K562 (cell line): ENCODE measurements around the gene CHMP4B. TPM values are rescaled to one million over a fixed set of nuclear protein-coding genes. Genes with fewer than 3 reads are reported as not detected.
A peak's percentile ranks its signal among the peaks of the same experiment; 100 is the strongest.

Source experiments
- ATAC-seq: fragments of 200-7000 bp; cut with Tn5 transposase; 3 replicates; pipeline ENCODE4 v1.9.1; 2020; ENCODE audit warnings: moderate library complexity
- BruUV-seq: library from RNA; stranded (reverse); fragments of 400-500 nt; replicated peaks from 2 replicates; lab custom pipeline; 2021; lab: Mats Ljungman, UMichigan
- CTCF ChIA-PET: fragments of 300-600 bp; formaldehyde crosslinking; extraction: SDS; loops from one replicate; lab custom pipeline; 2021; ENCODE audit warnings: low intra/inter-chr PET ratio; lab: Yijun Ruan, JAX
- POLR2A ChIA-PET: fragments of 300-600, 350-650 bp; sonication (Branson Sonifier 250); formaldehyde crosslinking; extraction: SDS; loops from one replicate; lab custom pipeline; 2021; ENCODE audit warnings: antibody characterized with exemption, inconsistent platforms; lab: Yijun Ruan, JAX
- DNase-seq, 4 experiments: peaks; one replicate each; pipeline versions ENCODE4 v3.0.0 to v3.0.0-alpha.2; 2011 to 2018; ENCODE audit warnings: low spot score in 3 of 4, mixed read lengths in 3 of 4; ENCODE audit errors: extremely low read depth in 1 of 4
- FAIRE-seq: peaks from 2 replicates; lab custom pipeline; 2011; peaks lifted over from hg19 to GRCh38; lab: Jason Lieb, UNC
- H2AFZ ChIP-seq: 2 replicates; pipeline ENCODE4 v1.6.0; 2011; ENCODE audit warnings: low read depth, low read length, control low read depth, inconsistent platforms
- H3K27ac ChIP-seq: fragments of 200-600 bp; 3 replicates; pipeline ENCODE4 v1.8.0; 2011; ENCODE audit warnings: low read depth, mild to moderate bottlenecking, control low read depth, inconsistent platforms, low read length, moderate library complexity, mixed read lengths; ENCODE audit errors: extremely low read depth
- H3K27me3 ChIP-seq, 2 experiments: fragments of 300-600 bp in 1 of 2; 2 replicates in 1 of 2; 3 replicates in 1 of 2; pipeline versions ENCODE4 v1.6.0 to v1.8.0; 2011; ENCODE audit warnings: inconsistent platforms in 2 of 2, low read length in 2 of 2, mild to moderate bottlenecking in 1 of 2, mixed read lengths in 1 of 2, moderate library complexity in 1 of 2; ENCODE audit not compliant: control insufficient read depth in 2 of 2, insufficient read depth in 2 of 2
- H3K36me3 ChIP-seq: fragments of 300-600 bp; 3 replicates; pipeline ENCODE4 v1.8.0; 2011; ENCODE audit warnings: mild to moderate bottlenecking, low read length, inconsistent platforms; ENCODE audit not compliant: control insufficient read depth, insufficient read depth
- H3K4me1 ChIP-seq, 2 experiments: fragments of 200-600 bp in 1 of 2; replicated peaks in 1 of 2; 2 replicates in 1 of 2; 3 replicates in 1 of 2; pipeline versions ENCODE4 v1.5.1 to v1.8.0; 2011; ENCODE audit warnings: inconsistent platforms in 2 of 2, low read length in 2 of 2, mild to moderate bottlenecking in 1 of 2, mixed read lengths in 1 of 2, moderate library complexity in 1 of 2; ENCODE audit not compliant: control insufficient read depth in 2 of 2, insufficient read depth in 2 of 2
- H3K4me2 ChIP-seq: 2 replicates; pipeline ENCODE4 v1.6.1; 2011; ENCODE audit warnings: low read length, control low read depth, inconsistent platforms, mixed read lengths; ENCODE audit not compliant: insufficient read depth
- H3K4me3 ChIP-seq: fragments of 200-600 bp; sonication (generic), shearing (Covaris generic); 2 replicates; pipeline ENCODE4 v1.5.1; 2016; ENCODE audit warnings: control low read depth, inconsistent platforms
- H3K79me2 ChIP-seq: fragments of 200-600 bp; 3 replicates; pipeline ENCODE4 v1.8.0; 2011; ENCODE audit warnings: low read length, inconsistent platforms; ENCODE audit not compliant: control insufficient read depth, insufficient read depth
- H3K9ac ChIP-seq, 2 experiments: 2 replicates each; pipeline versions ENCODE4 v1.6.0 to v1.6.1; 2011; ENCODE audit warnings: low read depth in 2 of 2, low read length in 2 of 2, control low read depth in 1 of 2, inconsistent platforms in 1 of 2, mild to moderate bottlenecking in 1 of 2, mixed read lengths in 1 of 2; ENCODE audit not compliant: insufficient read depth in 1 of 2
- H3K9me1 ChIP-seq: one replicate; pipeline ENCODE4 v1.6.0; 2011; ENCODE audit warnings: inconsistent platforms, mild to moderate bottlenecking, low read length, moderate library complexity; ENCODE audit not compliant: control insufficient read depth, insufficient read depth
- H3K9me3 ChIP-seq: replicated peaks from 2 replicates; pipeline ENCODE4 v1.5.1; 2011; ENCODE audit warnings: low read depth, low read length, inconsistent platforms; ENCODE audit not compliant: control insufficient read depth, insufficient read depth
- H4K20me1 ChIP-seq: replicated peaks from 2 replicates; pipeline ENCODE4 v1.6.1; 2011; ENCODE audit warnings: low read length, inconsistent platforms, mixed read lengths; ENCODE audit not compliant: control insufficient read depth, insufficient read depth
- CBFA2T2 ChIP-seq: fragments of 450-650 bp; conservative IDR thresholded peaks from 2 replicates; pipeline ENCODE4 v1.6.1; 2017; ENCODE audit warnings: mild to moderate bottlenecking
- FOXP4 ChIP-seq: sonication (generic); formaldehyde crosslinking; IDR thresholded peaks from 2 replicates; pipeline ENCODE4 v1.8.0; 2022; ENCODE audit warnings: mild to moderate bottlenecking, missing genetic modification reagents, borderline replicate concordance
- HNRNPUL1 ChIP-seq: fragments of 200-400 bp; formaldehyde crosslinking; IDR thresholded peaks from 2 replicates; pipeline ENCODE4 v1.6.1; 2017; ENCODE audit warnings: low read length
- MAZ ChIP-seq, 2 experiments: fragments of 450-650 bp in 1 of 2; sonication (generic) in 1 of 2; formaldehyde crosslinking; IDR thresholded peaks in 1 of 2; conservative IDR thresholded peaks in 1 of 2; 2 replicates each; pipeline versions ENCODE4 v1.4.0 to v1.5.0; 2020; ENCODE audit warnings: mild to moderate bottlenecking in 1 of 2, missing genetic modification reagents in 1 of 2
- MYC ChIP-seq, 2 experiments: fragments of 250-450 bp in 1 of 2; sonication (Bioruptor Pico) in 1 of 2; IDR thresholded peaks; 2 replicates each; pipeline versions ENCODE4 v1.5.1 to v1.6.1; 2012 to 2021; ENCODE audit warnings: low read depth in 2 of 2, borderline replicate concordance in 1 of 2, improper control_type of control experiment in 1 of 2, low read length in 1 of 2, mild to moderate bottlenecking in 1 of 2, moderate library complexity in 1 of 2
- NR2C1 ChIP-seq, 2 experiments: fragments of 450-650 bp; IDR thresholded peaks; 2 replicates each; pipeline ENCODE4 v1.6.1; 2017; ENCODE audit warnings: mild to moderate bottlenecking in 2 of 2, antibody characterized with exemption in 1 of 2, inconsistent platforms in 1 of 2, missing compliant biosample characterization in 1 of 2, missing genetic modification characterization in 1 of 2
- PKNOX1 ChIP-seq: fragments of 450-650 bp; IDR thresholded peaks from 2 replicates; pipeline ENCODE4 v1.6.1; 2016
- RBBP5 ChIP-seq: fragments of 200-600 bp; sonication (generic); IDR thresholded peaks from 2 replicates; pipeline ENCODE4 v1.6.1; 2012; ENCODE audit warnings: borderline replicate concordance, mild to moderate bottlenecking, low read length, control low read depth, inconsistent platforms; ENCODE audit not compliant: insufficient read depth, poor library complexity, severe bottlenecking
- SMARCC2 ChIP-seq: fragments of 450-650 bp; IDR thresholded peaks from 2 replicates; pipeline ENCODE4 v1.6.1; 2017; ENCODE audit warnings: antibody characterized with exemption, moderate library complexity, mild to moderate bottlenecking, low read depth
- TEAD4 ChIP-seq, 2 experiments: sonication (generic) in 1 of 2; formaldehyde crosslinking in 1 of 2; IDR thresholded peaks; 2 replicates each; pipeline versions ENCODE4 v1.6.1 to v1.8.0; 2012 to 2022; ENCODE audit warnings: borderline replicate concordance in 1 of 2, inconsistent platforms in 1 of 2, low read length in 1 of 2, mild to moderate bottlenecking in 1 of 2, missing genetic modification reagents in 1 of 2
- ZNF175 ChIP-seq: fragments of 200-800 bp; sonication (Bioruptor generic); IDR thresholded peaks from 2 replicates; pipeline ENCODE4 v1.6.1; 2016; ENCODE audit warnings: low read depth, mild to moderate bottlenecking, missing genetic modification characterization, missing compliant biosample characterization
- ZSCAN32 ChIP-seq: fragments of 450-650 bp; formaldehyde crosslinking; IDR thresholded peaks from 2 replicates; pipeline ENCODE4 v1.4.0; 2020; ENCODE audit warnings: mild to moderate bottlenecking, moderate library complexity
- WGBS: fragments of 100-300 bp; shearing (Covaris generic); methylation state at CpG from one replicate; pipeline ENCODE4 v1.1.6; 2016; ENCODE audit warnings: low coverage, mixed read lengths; ENCODE audit not compliant: insufficient coverage; ENCODE audit errors: missing lambda C conversion rate; 5-methylcytosine and 5-hydroxymethylcytosine counted together
- in situ Hi-C: fragments of 300-500 bp; cut with MboI; formaldehyde crosslinking; loops from 4 replicates; pipeline ENCODE4 v1.15.0; 2018; ENCODE audit warnings: inconsistent platforms, mixed read lengths
- intact Hi-C: fragments of 100-400 bp; cut with micrococcal nuclease; formaldehyde crosslinking; loops from 2 replicates; pipeline ENCODE4 v1.14.2; 2022
- polyA plus RNA-seq, 8 experiments: library from polyadenylated mRNA; depleted of rRNA in 4 of 8; stranded (reverse) in 5 of 8; unstranded in 3 of 8; fragments of >200 nt; fragmentation: Nextera tagmentation in 2 of 8; fragmentation: Illumina TruSeq in 1 of 8; extraction: Ambion mirVana in 2 of 8; extraction: Trizol in 1 of 8; gene quantifications; 2 replicates each; pipeline versions ENCODE4 v1.2.1 to v1.2.3, GENCODE V29; 2011 to 2014; ENCODE audit warnings: inconsistent platforms in 1 of 8, missing spikeins in 1 of 8
- total RNA-seq, 7 experiments: library from RNA; depleted of rRNA in 6 of 7; stranded (reverse); fragments of >200 nt in 6 of 7; fragmentation: Illumina TruSeq in 2 of 7; extraction: Trizol in 2 of 7; gene quantifications; 2 replicates each; pipeline versions ENCODE4 v1.2.1 to v1.2.3, GENCODE V29; 2011 to 2021; ENCODE audit warnings: low replicate concordance in 1 of 7
- TF ChIP-seq, protein P1 (sequence below): sonication (generic); formaldehyde crosslinking; IDR thresholded peaks from 2 replicates; pipeline ENCODE4 v1.8.1; 2023; ENCODE audit warnings: mild to moderate bottlenecking, missing genetic modification reagents

Gene CHMP4B
- total and polyA plus RNA-seq, 9 of the 15 experiments (the other 6 are each of a cell fraction or from before 2014, with no cell fraction given): 1.8 to 64.7 (median 31.8) TPM

- no peak overlapping the region for H3K4me2 ChIP-seq
- WGBS: 62% methylated on average over 3 of the region's 4 CpGs
- no peaks in the 10 kb centered on the region for H3K9me1 ChIP-seq
- intact Hi-C loops (no loop called here), in situ Hi-C loops (no loop called here)
- H3K4me1 ChIP-seq: peaks cover 0 to 3% of the 10 kb centered on the region in 2 experiments; a peak in 3 of 5 replicates
- no peaks in the 10 kb centered on the region for H3K27me3 ChIP-seq
- H2AFZ ChIP-seq: no peak overlapping the region
- peak in 1 of 4 experiments; percentile 43 for DNase-seq
- H3K9me3 ChIP-seq: no peaks in the 10 kb centered on the region
- FAIRE-seq: no peak
- peak; percentile 56 for ATAC-seq
- CTCF ChIA-PET: no interaction called here
- H3K79me2 ChIP-seq: peaks cover 71% of the 10 kb centered on the region; the same call in 2 of the 3 replicates
- no TSS peak for BruUV-seq
- H3K9ac ChIP-seq: no peak overlapping the region
- H3K4me3 ChIP-seq: no peak overlapping the region
- POLR2A ChIA-PET: no interaction called here
- H4K20me1 ChIP-seq: peaks cover 12% of the 10 kb centered on the region
- H3K36me3 ChIP-seq: no peaks in the 10 kb centered on the region
- H3K27ac ChIP-seq: no peak overlapping the region
- TF ChIP-seq CBFA2T2 (peak; percentile 31; the same call in 1 of the 2 replicates), NR2C1 (IDR thresholded peaks at IDR 0.05) (no peak), NR2C1 (tag; IDR thresholded peaks at IDR 0.05) (no peak), ZSCAN32 (no peak), FOXP4 (CRISPR knock-in tag) (no peak), MAZ (CRISPR knock-in tag; conservative IDR thresholded peaks at IDR 0.05 in 1 of 2, IDR thresholded peaks at IDR 0.05 in 1 of 2) (no peak), HNRNPUL1 (no peak), PKNOX1 (peak; percentile 72), RBBP5 (no peak), MYC (IDR thresholded peaks at IDR 0.05; ENCODE audit: low read depth, low read length) (no peak), MYC (CRISPR knock-in tag; IDR thresholded peaks at IDR 0.05; ENCODE audit: borderline replicate concordance, low read depth) (no peak), ZNF175 (CRISPR knock-in tag) (no peak), SMARCC2 (no peak), TEAD4 (IDR thresholded peaks at IDR 0.05; ENCODE audit: low read length) (0 out of 2 replicates have a peak, but pooled peaks have one; percentile 20), TEAD4 (CRISPR knock-in tag; IDR thresholded peaks at IDR 0.05; ENCODE audit: borderline replicate concordance) (no peak)
- TF ChIP-seq, protein P1, sequence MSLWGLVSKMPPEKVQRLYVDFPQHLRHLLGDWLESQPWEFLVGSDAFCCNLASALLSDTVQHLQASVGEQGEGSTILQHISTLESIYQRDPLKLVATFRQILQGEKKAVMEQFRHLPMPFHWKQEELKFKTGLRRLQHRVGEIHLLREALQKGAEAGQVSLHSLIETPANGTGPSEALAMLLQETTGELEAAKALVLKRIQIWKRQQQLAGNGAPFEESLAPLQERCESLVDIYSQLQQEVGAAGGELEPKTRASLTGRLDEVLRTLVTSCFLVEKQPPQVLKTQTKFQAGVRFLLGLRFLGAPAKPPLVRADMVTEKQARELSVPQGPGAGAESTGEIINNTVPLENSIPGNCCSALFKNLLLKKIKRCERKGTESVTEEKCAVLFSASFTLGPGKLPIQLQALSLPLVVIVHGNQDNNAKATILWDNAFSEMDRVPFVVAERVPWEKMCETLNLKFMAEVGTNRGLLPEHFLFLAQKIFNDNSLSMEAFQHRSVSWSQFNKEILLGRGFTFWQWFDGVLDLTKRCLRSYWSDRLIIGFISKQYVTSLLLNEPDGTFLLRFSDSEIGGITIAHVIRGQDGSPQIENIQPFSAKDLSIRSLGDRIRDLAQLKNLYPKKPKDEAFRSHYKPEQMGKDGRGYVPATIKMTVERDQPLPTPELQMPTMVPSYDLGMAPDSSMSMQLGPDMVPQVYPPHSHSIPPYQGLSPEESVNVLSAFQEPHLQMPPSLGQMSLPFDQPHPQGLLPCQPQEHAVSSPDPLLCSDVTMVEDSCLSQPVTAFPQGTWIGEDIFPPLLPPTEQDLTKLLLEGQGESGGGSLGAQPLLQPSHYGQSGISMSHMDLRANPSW (CRISPR knock-in tag): no peak
Measured at GRCh38 chr20:33821270-33821836, 10.2 kb downstream of the CHMP4B start.
